Bone marrow (tissue), 2 donors: ENCODE measurements around the gene CCDC137.

Experiments used
- DNase-seq, 2 donors: peaks; one replicate each; lab custom pipeline; 2025; lab: John Stamatoyannopoulos, UW

The CCDC137 gene

DNA sequence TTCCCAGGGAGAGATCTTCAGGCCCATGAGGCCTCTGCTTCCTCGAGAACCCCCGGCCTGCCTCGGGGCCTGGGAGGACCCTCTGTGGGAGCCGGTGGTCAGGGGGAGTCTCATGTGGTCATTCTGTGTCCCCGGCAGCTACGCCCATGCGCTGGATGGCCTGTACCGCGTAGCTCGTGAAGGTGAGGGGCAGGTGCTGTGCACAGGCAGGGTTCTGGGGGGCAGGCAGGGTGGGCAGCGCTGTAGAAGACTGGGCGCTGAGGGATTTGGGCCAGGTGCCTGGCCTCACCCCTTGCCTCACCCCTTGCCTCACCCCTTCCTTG is 50.1 kb downstream of the CCDC137 start:
- DNase-seq: no peak

GRCh38 chr17:81717049-81717765 is 50.7 kb downstream of the CCDC137 start:
- DNase-seq: no peak

DNA sequence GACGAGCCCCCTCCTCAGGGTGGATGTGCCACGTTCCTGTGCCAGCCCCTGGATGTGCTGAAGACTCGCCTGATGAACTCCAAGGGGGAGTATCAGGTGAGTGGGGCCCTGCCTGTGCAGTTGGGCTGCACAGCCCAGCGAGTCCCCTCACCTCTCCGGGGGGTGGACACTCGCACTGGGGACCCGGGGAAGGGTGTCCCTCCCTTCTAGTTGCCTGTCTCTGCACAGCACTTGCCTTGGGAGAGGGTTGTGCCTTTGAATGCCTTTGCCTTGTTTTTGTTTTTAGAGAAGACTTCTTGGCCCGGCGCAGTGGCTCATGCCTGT is 51.2 kb downstream of the CCDC137 start:
- DNase-seq: no peak

DNA sequence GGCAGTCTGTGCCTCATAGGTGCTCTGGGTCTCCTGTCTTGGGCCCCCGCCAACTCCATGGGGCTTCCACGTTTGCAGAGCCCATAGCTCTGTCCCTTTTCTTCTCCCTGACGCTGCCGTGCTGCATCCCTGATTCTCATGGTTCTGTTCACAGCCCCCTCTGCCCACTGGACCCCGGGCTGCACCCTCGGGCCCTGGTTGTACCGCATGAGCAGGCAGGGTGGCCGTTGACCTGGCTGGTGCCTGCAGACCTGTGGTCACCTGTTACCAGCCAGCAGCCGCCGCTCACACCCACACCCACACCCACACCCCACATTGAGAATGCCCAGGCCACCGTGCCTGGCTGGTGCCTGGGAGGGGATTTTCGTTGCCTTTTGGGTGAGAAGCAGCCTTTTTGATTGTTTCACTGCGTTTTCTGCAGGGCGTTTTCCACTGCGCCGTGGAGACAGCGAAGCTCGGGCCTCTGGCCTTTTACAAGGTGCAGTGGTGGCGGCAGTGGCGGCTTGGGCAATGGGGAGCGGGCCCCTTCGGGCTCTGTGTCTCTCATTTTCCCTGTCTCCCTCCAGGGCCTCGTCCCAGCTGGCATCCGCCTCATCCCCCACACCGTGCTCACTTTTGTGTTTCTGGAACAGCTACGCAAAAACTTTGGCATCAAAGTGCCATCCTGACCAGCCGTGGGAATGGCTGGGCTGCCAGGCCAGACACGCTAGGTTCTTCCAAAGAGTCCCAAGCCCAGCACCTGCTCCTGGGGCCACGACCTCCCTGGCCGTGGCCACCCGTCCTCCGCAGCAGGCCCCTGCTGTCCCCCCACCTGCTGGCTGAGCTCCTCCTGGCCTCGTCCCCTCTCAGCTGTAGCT is 53.1 kb downstream of the CCDC137 start:
- DNase-seq: no peak

- DNase-seq: no peak
Measured at GRCh38 chr17:81720267-81721071, 53.9 kb downstream of the CCDC137 start.

DNA sequence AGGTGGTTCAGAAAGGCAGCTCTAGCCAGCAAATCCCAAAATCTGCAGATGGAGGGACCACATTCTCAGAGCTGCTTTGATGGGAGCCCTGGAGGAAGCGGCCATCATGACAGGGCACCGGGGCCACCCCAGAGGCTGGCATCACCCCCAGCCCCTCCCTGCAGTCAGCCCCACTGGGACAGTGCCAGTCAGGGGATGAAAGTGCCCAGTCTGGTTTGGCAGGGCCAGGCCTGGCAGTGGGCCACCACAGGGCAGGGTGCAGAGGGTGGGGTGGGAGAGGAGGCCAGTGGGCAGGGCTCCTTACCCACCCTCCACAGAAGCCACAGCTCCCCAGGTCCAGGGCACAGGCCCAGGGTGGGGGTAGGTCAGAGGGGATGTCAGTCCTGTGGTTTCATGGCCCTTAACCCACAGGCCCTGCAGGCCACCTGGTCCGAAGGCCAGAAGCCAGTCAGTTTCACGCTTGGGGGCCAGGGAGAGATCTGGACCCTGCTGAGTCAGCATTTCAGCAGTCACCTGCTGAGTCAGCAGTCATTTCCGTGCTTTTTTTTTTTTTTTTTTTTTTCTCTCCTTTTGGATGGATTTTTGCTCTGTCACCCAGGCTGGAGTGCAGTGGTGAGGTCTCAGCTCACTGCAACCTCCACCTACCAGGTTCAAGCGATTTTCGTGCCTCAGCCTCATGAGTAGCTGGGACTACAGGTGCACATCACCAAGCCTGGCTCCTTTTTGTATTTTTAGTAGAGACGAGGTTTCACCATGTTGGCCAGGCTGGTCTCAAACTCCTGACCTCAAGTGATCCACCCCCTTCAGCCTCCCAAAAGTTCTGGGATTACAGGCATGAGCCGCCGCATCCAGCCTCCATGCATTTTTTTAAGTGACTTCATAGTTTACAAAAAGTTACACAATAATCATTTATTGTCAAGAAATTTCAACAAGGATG is 55.9 kb downstream of the CCDC137 start:
- no peak for DNase-seq
